Measurements from ENCODE around the gene YKT6.

YKT6 gene

DNA sequence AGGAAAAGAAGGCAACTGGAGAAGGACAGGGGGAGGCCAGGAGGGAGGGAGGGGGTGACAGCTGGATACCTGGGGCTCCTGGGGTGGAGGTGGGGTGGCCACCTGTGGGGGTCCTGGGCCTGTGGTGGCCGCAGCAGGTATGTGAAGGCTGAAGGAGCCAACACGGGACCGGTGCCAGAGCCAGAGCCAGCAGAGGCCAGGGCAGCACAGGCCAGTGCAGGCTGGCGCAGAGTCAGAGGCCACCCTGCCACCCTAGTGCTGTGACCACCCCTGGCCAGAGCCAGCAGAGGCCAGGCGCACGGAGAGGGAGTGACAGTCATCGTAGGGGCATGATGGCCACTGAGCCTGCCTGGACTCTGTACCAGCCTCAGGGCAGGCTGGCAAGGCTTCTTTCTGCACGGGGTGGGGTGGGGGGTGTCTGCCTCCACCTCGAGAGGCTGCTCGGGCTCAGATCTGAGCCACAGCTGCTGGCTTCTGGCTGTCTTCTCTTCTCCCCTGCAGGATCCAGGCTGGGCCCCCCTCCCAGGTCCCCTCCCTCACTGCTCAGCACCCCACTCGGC is 28.8 kb downstream of the YKT6 start:
- DNase-seq (ENCODE audit: low spot score): no peak
- no peaks in the 10 kb centered on the region for H3K9me3 ChIP-seq (ENCODE audit: severe bottlenecking)
- H3K27ac ChIP-seq (ENCODE audit: poor library complexity, severe bottlenecking): no peak overlapping the region
- H3K4me1 ChIP-seq (ENCODE audit: insufficient read depth, poor library complexity, severe bottlenecking): peaks cover 11% of the 10 kb centered on the region
- no peak overlapping the region for H3K4me3 ChIP-seq (ENCODE audit: severe bottlenecking)
- no peaks in the 10 kb centered on the region for H3K36me3 ChIP-seq (ENCODE audit: low read depth)
- TF ChIP-seq, protein P1, sequence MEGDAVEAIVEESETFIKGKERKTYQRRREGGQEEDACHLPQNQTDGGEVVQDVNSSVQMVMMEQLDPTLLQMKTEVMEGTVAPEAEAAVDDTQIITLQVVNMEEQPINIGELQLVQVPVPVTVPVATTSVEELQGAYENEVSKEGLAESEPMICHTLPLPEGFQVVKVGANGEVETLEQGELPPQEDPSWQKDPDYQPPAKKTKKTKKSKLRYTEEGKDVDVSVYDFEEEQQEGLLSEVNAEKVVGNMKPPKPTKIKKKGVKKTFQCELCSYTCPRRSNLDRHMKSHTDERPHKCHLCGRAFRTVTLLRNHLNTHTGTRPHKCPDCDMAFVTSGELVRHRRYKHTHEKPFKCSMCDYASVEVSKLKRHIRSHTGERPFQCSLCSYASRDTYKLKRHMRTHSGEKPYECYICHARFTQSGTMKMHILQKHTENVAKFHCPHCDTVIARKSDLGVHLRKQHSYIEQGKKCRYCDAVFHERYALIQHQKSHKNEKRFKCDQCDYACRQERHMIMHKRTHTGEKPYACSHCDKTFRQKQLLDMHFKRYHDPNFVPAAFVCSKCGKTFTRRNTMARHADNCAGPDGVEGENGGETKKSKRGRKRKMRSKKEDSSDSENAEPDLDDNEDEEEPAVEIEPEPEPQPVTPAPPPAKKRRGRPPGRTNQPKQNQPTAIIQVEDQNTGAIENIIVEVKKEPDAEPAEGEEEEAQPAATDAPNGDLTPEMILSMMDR (IDR thresholded peaks at IDR 0.05; ENCODE audit: poor library complexity, severe bottlenecking): no peak
- no peaks in the 10 kb centered on the region for H3K27me3 ChIP-seq (ENCODE audit: insufficient read depth, poor library complexity, severe bottlenecking)
- no peak for ATAC-seq (ENCODE audit: low read depth)

DNA sequence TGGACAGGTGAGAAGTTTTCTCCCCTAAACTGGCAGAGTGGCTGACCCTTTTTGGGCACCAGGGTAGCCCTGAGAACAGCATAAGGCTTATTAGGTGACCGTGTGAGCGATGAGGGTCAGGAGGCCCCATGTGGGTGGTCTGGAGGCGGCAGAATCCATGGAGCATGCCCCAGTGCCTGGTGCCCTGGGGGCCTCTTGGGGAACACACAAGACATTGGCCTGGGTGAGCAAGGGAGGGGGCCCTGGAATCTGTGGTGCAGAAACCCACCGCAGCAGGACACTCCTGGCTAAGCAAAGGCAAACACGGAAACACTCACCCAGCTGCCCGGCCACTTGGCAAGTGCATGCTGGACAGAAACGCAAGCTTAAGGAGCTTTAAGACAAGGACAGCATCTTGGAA is 29.5 kb downstream of the YKT6 start:
- TF ChIP-seq, protein P1 (IDR thresholded peaks at IDR 0.05; ENCODE audit: poor library complexity, severe bottlenecking): no peak
- H3K4me3 ChIP-seq (ENCODE audit: severe bottlenecking): no peak overlapping the region
- no peaks in the 10 kb centered on the region for H3K9me3 ChIP-seq (ENCODE audit: severe bottlenecking)
- no peak for DNase-seq (ENCODE audit: low spot score)
- no peak for ATAC-seq (ENCODE audit: low read depth)
- H3K4me1 ChIP-seq (ENCODE audit: insufficient read depth, poor library complexity, severe bottlenecking): peaks cover 6% of the 10 kb centered on the region
- no peak overlapping the region for H3K27ac ChIP-seq (ENCODE audit: poor library complexity, severe bottlenecking)
- H3K27me3 ChIP-seq (ENCODE audit: insufficient read depth, poor library complexity, severe bottlenecking): no peaks in the 10 kb centered on the region
- H3K36me3 ChIP-seq (ENCODE audit: low read depth): no peaks in the 10 kb centered on the region

DNA sequence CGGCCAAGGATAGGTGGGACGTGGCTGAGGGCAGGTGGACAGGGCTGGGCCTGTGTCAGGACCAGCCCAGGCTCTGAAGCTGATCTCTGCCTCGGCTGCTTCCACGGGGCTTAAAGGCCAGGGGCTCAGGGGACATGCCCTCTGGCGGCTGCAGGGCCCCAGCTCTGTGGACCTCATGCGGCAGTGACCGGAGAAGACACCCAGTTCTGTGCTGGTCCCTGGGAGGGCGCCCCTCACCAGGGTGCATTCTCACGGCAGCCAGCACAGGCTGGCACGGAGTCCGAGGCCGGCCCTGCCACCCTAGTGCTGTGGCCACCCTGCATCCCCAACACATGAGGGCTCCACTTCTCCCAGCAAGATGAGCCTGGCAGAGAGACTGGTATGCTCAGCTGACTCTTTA is 30.3 kb downstream of the YKT6 start:
- DNase-seq (ENCODE audit: low spot score) (no peak), ATAC-seq (ENCODE audit: low read depth) (no peak)
- Histone ChIP-seq H3K4me3 (ENCODE audit: severe bottlenecking) (no peak overlapping the region), H3K27ac (ENCODE audit: poor library complexity, severe bottlenecking) (no peak overlapping the region), H3K36me3 (ENCODE audit: low read depth) (no peaks in the 10 kb centered on the region), H3K27me3 (ENCODE audit: insufficient read depth, poor library complexity, severe bottlenecking) (no peaks in the 10 kb centered on the region), H3K4me1 (ENCODE audit: insufficient read depth, poor library complexity, severe bottlenecking) (no peaks in the 10 kb centered on the region), H3K9me3 (ENCODE audit: severe bottlenecking) (no peaks in the 10 kb centered on the region)
- TF ChIP-seq, protein P1 (IDR thresholded peaks at IDR 0.05; ENCODE audit: poor library complexity, severe bottlenecking): no peak

DNA sequence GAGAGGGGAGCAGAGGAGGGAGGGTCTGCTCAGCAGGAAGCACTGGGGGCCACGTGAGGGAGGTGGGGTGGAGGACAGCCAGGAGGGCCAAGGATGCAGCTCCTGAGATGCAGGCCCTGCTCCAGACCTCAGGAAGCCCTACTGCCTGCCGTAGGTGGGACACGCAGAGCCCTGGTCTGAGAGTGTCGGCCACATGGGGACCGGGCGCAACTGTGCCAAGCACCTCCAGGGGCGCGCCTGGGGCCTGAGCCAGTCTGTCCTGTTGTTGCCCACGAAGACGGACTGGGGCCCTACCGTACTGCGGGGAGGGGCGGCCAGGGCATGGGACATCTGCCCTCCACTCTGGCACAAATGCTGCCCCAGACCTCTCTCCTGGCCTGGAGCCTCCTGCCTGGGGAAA is 31.6 kb downstream of the YKT6 start:
- Histone ChIP-seq H3K9me3 (ENCODE audit: severe bottlenecking) (no peaks in the 10 kb centered on the region), H3K36me3 (ENCODE audit: low read depth) (no peaks in the 10 kb centered on the region), H3K27ac (ENCODE audit: poor library complexity, severe bottlenecking) (no peak overlapping the region), H3K4me3 (ENCODE audit: severe bottlenecking) (no peak overlapping the region), H3K4me1 (ENCODE audit: insufficient read depth, poor library complexity, severe bottlenecking) (no peaks in the 10 kb centered on the region), H3K27me3 (ENCODE audit: insufficient read depth, poor library complexity, severe bottlenecking) (no peaks in the 10 kb centered on the region)
- ATAC-seq (ENCODE audit: low read depth): no peak
- DNase-seq (ENCODE audit: low spot score): no peak
- TF ChIP-seq, protein P1 (IDR thresholded peaks at IDR 0.05; ENCODE audit: poor library complexity, severe bottlenecking): no peak

DNA sequence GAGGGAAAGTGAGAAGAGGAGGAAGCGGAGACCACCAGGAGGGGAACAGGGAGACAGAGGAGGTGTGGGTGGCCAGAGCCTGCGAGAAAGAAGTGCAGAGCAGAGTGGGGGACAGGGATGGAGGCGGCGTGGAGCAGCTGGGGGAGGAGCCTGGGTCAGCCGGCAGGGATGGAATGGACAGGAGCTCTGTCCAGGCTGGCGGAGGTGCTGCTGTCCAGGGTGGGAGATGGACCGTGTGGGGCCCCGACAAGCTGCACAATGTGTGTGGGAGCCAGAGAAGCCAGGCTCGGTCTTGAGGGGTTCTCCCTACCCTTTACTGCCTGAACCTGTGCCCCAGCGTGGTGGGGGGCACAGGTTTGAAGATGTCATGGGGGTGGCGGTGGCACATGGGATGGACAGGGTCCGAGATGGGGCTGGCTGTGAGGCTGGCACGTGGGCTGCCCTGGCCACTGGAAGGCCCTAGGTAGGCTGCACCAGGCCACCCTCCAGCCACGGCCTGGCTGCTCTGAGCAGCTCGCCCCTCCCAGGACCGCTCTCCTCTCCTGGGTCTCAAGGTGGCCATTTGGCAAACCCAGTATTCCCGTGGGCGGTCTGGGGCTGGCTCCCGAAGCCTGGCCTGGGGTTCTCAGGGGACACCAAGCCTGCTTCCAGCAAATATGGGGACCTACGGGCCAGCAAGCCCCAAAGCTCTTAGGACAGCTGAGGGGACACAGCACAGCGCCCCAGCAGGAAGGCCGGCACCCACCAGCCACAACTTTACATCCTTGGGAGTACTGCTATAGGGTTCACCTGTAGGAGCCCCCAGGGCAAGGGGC is 32.3 kb downstream of the YKT6 start:
- Histone ChIP-seq H3K27me3 (ENCODE audit: insufficient read depth, poor library complexity, severe bottlenecking) (no peaks in the 10 kb centered on the region), H3K4me3 (ENCODE audit: severe bottlenecking) (no peak overlapping the region), H3K36me3 (ENCODE audit: low read depth) (no peaks in the 10 kb centered on the region), H3K4me1 (ENCODE audit: insufficient read depth, poor library complexity, severe bottlenecking) (no peaks in the 10 kb centered on the region), H3K9me3 (ENCODE audit: severe bottlenecking) (no peaks in the 10 kb centered on the region), H3K27ac (ENCODE audit: poor library complexity, severe bottlenecking) (no peak overlapping the region)
- DNase-seq (ENCODE audit: low spot score): no peak
- ATAC-seq (ENCODE audit: low read depth): no peak
- TF ChIP-seq, protein P1 (IDR thresholded peaks at IDR 0.05; ENCODE audit: poor library complexity, severe bottlenecking): no peak
